Stimulated activated naive CD4-positive, alpha-beta T cell treated with Interleukin-2 at 50 U/mL for 16 hours (primary cell): ENCODE data around the gene MS4A2.
"Not testable (repeated sequence)": the region's sequence is repeated elsewhere in the genome, so short reads cannot be mapped to it uniquely, and the experiment has no call there.

Experiments used
- DNase-seq: peaks from one replicate; lab custom pipeline; 2025; lab: John Stamatoyannopoulos, UW

Gene MS4A2

DNA sequence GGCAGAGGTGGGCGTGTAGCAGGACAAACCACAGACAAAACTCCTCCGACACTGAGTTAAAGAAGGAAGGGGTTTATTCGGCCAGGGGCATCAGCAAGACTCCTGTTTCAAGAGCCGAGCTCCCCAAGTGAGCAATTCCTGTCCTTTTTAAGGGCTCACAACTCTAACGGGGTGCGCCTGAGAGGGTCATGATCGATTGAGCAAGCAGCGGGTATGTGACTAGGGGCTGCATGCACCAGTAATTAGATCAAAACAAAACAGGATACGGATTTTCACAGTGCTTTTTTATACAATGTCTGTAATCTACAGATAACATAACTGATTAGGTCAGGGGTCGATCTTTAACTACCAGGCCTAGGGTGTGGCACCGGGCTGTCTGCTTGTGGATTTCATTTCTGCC is 12.9 kb downstream of the MS4A2 start:
- not testable (repeated sequence) for DNase-seq

DNA sequence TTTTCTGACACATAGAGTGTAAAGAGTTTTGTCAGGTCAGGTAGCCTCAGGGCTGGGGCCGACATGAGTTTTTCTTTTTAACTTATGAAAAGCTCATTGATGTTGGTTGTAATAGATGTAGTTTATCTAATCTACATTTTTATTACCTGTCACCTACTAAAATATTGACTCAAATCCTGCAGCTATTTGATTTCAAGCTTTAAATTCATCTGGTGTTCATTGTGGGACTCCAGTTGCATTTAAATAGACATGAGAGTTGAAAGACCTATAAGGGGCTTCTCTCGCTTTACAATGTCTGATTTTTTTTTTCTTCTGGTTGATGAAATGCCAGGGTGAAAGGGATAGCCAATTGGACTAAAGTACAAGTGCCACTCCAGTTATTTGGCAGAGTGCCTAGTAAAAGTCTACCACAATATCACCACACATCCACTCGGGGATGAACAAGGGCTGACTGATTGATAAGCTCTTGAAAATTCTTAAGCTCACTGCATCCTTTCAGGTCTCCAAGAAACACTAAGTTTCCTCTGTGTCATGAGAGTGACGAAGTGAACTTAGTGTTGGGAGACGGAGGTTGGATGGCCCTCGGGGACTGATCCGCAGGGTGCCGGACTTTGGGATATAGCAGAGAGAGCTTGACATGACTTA is 16.1 kb downstream of the MS4A2 start:
- DNase-seq = not testable (repeated sequence)

DNA sequence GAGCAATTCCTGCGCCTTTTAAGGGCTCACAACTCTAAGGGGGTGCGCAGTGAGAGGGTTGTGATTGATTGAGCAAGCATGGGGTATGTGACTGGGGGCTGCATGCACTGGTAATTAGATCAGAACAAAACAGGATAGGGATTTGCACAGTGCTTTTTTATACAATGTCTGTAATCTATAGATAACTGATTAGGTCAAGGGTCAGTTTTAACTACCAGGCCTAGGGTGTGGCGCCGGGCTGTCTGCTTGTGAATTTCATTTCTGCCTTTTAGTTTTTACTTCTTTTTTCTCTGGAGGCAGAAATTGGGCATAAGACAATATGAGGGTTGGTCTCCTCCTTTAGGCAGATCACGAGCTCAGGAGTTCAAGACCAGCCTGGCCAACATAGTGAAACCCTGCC is 20.2 kb downstream of the MS4A2 start:
- not testable (repeated sequence) for DNase-seq

DNA sequence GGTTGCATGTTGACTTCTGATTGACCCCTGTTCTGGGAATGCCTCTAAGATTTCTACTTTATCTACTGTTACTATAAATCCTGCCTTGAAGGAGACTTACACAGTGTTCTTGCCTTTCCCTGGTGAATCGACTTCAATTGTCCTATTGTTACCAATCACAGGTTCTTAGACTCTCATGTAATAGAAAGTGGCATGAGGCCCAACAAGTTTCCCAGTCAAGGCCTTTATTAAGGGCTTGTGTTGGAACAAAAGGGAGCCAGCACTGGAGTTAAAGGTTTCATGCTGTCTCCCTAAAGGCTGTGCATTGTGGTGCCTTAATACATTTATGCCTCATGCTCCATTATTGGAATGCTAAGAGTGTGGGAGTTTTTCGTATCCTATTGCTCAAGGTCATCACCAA is 23.3 kb downstream of the MS4A2 start:
- DNase-seq = no peak

DNA sequence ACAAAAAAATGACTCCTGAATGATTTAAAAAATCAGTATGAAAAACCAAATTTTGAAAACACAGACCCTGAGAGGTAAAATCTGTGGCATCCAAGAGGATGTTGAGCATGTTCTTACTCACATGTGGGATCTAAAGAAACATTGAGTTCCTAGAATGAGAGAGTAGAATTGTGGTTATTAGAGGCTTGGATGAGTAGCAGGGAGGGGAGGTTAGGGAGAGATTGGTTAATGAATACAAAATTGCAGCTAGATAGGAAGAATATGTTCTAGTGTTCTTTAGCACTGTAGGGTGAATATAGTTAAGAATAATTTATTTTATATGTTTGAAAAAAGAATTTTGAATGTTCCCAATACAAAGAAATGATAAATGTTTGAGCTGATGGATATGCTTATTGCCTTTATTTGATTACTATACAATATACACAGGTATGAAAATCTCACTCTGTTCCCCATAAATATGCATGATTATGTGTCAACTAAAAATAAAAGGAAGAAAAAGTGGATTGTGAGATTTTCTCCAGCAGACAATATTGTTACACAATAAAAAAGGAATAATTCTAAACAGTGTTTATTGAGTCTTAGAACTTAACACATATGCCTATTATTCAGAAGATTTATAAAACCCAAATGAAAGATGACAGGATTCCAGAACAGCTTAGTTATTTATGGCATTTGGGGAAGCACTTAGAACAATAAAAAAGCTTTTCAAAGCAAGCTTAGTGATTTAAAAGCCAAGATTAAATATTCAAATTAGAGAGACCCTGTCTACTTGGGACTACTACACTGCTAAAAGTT is 28.7 kb downstream of the MS4A2 start:
- no peak for DNase-seq

DNA sequence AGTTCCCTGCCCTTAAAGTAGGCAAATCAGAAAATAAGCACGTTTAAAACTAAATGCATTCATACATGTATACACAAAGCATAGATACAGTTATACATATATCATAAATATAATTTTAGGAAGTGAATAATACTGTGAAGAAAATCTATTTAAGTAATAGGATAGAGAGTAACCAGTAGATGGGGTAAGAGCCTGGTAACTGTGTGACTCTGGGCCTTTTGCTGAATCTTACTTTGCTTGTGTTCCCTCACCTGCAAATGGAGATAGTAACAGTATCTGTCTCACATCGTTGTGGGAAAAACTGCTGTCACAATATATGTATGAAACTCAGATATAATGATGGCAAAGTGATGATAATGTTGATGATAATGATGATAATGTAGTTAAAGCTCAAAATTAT is 29.9 kb downstream of the MS4A2 start:
- no peak for DNase-seq

DNA sequence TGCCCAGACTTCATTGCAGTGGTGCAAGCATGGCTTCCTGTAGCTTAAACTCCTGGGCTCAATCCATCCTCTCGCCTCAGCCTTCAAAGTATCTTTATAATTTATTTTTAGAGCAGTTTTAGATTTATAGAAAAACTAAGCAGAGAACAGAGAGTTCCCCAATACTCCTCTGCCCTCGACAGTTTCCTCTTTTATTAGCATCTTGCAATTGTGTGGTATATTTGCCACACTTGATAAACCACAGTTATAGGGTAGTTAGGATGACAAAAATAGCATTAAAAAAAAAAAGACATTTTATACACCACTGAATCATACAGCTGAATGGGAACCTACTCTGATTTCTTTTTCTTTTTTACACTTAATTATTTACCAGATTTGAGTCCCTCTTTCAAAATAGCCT is 31.2 kb downstream of the MS4A2 start:
- no peak for DNase-seq

DNA sequence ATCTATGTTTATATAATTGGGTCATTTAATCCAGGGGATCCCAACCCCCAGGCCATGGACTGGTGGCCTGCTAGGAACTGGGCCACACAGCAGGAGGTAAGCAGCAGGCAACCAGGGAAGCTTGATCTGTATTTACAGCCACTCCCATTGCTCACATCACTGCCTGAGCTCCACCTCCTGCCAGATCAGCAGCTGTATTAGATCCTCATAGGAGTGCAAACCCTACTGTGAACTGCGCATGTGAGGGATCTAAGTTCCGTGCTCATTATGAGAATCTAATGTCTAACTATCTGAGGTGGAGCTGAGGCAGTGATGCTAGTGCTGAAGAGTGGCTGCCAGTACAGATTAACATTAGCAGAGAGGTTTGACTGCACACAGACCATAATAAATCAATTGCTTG is 32.8 kb downstream of the MS4A2 start:
- no peak for DNase-seq

DNA sequence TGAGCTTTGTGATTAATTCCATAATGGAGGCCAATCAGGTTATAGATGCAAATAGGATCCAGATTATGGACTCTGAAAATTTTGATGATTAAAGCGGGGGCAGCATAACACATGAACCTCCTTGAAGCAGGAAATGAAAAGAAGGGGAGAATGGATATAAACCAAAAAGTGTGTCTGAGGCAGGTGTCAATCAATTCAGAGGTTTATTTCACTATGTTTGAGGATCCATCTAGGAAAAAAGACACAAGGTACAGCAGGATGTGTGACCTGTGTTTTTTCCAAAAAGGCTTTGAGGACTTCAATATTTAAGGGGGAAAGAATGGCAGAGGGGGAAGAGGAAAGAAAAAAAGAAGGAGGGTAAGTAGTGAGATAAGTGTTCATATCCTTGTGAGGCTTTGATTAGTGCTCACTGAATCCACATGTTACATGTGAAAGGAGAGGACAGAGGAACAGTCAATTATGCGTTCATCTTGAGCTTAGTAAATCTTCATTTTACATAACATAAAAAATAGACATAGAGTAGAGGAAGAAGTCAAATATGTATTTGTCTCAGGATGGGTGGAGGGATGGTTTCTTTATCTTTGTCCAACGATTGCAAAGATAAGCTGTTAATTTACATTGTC is 34.1 kb downstream of the MS4A2 start:
- DNase-seq = no peak

DNA sequence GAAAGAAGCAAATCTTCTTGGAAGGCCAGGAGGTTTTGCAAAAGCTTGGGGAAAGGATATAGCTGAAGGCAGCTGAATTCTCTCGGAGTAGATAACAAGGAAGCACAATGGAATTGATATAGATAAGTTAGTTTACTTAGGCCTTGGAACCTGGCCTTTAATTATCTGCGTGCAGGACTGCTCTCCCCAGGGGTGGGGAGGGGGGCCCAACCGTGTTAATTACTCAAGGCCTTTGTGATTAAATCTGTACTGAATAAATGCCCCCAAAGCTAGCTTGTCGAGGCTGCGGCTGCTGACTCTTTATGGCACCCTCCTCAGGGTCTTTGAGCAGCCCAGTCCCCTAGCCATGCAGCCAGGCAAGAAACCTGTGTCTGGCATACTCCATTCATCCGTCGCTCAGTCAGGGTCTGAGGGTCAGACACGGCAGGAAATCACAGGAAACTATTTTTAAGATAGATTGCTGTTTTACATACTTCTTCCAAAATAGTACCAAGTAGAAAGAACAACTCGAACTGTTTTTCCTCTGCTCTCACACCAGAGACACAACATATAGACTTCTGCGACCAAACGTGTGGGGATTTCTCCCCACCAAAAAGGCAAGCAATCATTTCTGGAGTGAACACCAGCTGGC is 36.5 kb downstream of the MS4A2 start:
- DNase-seq = no peak

DNA sequence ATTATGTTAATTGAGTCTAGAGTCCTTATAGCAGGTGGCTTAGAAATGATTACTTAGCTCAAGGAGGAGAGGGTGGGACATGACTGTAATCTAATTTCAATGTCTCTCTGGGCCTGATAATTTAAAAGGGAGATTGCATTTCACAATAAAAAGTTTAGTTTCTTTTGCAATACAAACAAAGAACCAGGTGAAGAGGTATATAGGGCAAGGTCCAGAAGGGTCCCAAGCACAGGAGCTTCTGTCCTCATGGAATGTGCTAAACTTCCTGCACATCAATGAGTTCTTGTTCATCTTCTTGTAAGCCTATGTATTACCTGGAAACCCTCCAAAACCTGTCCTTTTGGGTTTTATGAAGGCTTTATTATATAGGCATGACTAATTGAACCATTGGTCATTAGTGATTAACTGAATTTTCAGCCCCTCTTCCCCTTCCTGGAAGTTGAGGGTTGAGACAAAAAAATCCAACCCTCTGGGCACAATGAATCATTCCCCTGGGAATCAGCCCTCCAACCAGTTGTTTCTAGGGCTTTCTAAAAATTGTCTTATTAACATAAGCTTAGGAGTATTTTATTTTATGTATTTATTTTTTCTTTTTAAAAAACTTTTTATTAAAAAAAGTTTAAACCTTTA is 37.6 kb downstream of the MS4A2 start:
- DNase-seq = no peak

DNA sequence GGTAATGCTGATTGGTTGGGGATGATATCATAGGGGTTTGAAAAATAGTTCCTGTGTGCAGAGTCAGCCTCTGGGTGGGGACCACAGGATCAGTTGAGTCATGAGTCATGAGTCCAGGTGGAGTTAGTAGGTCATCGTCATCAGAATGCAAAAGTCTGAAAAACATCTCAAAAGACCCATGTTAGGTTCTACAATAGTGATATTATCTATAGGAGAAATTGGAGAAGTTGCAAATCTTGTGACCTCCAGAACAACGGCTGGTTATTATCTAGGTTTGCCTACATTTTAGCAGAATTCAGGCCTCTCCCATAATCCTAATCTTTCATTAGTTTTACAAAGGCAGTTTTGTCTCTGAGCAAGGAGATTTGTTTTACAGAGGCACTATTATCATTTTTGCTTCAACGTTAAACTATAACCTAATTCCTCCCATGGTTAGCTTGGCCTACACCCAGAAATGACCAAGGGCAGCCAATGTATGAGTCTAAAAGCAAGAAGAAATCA is 38.9 kb downstream of the MS4A2 start:
- DNase-seq = no peak

DNA sequence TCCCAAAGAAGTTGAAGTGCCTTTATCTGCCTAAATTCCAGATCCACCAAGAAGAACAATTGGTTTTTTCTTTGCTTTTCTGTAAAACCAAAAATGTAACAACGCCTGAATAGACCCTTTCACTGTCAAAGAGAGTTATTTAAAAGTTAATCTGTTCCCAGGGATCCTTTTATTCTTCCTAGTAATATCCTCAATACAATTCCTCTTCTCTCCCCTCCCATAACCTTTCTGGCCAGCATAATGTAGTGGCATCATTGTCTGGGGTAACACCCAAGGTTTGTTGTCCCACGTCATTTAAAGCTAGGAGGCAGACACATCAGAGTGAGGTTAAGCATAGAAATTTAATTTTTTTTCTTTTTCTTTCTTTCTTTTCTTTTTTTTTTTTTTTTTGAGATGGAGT is 39.9 kb downstream of the MS4A2 start:
- DNase-seq = no peak

DNA sequence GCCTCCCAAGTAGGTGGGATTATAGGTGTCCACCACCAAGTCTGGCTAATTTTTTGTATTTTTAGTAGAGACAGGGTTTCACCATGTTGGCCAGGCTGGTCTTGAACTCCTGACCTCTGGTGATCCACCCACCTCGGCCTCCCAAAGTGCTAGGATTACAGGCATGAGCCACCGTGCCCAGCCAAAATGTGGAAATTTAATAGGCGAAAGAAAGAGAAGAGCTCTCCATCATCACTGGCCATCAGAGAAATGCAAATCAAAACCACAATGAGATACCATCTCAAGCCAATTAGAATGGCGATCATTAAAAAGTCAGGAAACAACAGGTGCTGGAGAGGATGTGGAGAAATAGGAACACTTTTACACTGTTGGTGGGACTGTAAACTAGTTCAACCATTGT is 40.4 kb downstream of the MS4A2 start:
- DNase-seq = not testable (repeated sequence)

DNA sequence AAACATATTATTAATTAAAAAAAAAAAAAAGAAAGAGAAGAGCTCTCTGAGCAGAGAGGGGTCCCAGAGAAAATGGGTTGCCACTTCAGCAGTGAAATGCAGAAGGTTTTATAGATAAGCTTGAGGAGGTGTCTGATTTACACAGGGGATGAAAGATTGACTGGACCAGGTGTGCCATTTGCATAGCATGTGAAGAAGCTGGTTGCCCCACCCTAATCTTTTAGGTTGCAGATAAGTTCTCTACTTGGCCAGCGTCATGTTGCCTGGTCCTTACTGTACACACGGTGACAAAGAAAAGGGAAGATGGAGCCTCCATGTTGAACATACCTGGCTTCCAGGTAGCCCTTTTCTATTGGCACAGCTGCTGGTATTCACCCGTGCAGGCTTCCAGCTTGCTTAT is 41.4 kb downstream of the MS4A2 start:
- no peak for DNase-seq

DNA sequence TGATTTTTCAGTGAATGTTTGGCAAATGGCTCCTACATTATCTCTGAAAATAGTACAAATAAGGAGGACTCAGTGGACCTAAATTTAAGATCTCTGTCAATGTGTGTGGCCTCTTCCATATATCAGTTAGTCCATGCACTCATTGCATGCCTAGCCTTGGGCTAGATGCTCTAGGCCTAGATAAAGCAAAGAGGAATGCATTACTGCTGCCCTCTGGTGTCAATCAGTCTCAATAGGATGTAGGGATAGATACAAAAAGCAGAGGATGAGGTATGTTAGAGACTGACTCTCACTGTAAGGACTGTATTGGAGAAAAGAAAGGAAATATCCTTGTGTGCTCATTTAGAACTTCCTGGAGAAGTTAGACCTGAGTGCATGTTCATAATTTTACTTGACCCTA is 42.0 kb downstream of the MS4A2 start:
- DNase-seq = no peak

DNA sequence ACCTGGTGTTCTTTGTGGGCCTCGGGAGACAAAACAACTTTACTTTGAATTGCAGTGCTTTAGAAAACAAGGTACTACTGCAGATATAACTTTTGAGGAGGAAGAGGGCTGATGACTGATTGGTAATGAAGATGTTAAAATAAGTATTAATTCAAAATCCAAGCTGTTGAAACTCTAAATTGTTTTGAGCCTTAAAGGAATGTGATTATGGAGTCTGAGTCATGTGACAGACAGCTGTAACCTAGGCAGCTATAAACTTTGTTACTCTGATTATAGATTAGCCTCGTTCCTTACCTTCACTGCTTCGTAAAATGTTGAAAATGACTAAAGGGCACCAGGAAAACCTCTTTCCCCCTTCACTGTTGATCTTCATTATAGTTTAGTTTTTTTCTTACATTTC is 43.4 kb downstream of the MS4A2 start:
- no peak for DNase-seq

DNA sequence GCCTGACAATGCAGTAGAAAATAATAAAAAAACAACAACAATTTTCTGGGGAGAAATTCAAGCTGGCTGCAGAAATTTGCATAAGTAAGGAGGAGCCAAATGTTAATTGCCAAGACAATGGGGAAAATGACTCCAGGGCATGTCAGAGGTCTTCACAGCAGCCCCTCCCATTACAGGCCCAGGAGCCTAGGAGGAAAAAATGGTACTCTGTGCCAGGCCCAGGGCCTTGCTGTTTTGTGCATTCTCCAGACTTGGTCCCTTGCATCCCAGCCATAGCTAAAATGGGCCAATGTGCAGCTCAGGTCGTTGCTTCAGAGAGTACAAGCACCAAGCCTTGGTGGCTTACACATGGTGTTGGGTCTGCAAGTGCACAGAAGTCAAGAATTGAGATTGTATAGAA is 45.5 kb downstream of the MS4A2 start:
- DNase-seq = no peak

DNA sequence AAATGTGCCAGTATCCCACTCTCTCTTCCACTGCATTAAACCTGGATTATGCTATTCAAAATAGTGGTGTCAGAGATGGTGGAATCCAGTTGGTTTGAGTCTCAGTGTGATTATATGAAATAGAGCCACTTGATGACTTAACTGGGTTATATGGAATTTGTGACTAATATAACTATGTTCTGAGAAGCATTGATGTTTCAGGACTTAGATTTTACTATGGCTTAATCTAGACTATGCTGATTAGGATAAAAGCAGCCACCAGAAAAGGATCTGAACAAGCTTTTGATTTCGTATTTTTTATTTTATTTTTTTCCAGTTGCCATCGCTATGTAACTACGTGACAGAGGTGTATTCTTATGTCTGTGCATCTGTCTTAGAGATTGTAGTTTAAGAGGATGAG is 55.3 kb downstream of the MS4A2 start:
- DNase-seq = no peak

DNA sequence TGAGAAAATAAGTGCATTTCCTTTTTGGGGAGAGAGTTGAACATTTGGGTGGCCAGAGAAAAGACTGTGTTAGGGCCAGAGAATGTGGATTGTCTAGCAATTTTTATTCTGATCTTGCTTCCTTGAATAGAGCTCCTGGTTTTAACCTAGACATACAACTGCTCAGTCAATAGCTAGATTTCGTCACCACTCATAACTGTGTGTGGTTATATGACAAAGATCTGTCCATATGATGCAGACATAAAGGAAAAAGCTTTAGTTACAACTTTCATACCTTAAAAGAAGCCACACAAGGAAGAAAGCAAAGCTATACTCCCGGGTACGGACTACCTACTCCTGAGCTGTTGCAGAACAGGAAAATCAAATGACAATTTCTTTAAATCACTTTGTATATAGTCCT is 57.2 kb downstream of the MS4A2 start:
- no peak for DNase-seq
